Ishikawa (cell line): ENCODE data around the gene S100G.

Source experiments
- CEBPB ChIP-seq: IDR thresholded peaks from 2 replicates; pipeline ENCODE4 v1.6.1; 2012
- CREB1 ChIP-seq: IDR thresholded peaks from 2 replicates; pipeline ENCODE4 v1.6.1; 2012; ENCODE audit warnings: low read depth
- EGR1 ChIP-seq: IDR thresholded peaks from 2 replicates; pipeline ENCODE4 v1.6.1; 2012
- EP300 ChIP-seq: IDR thresholded peaks from 2 replicates; pipeline ENCODE4 v1.6.1; 2012; ENCODE audit warnings: borderline replicate concordance
- FOXM1 ChIP-seq: IDR thresholded peaks from 2 replicates; pipeline ENCODE4 v1.6.1; 2012; ENCODE audit warnings: low read depth, borderline replicate concordance
- NFIC ChIP-seq: IDR thresholded peaks from 2 replicates; pipeline ENCODE4 v1.6.1; 2012
- RAD21 ChIP-seq: IDR thresholded peaks from 2 replicates; pipeline ENCODE4 v1.6.1; 2012; ENCODE audit warnings: low read depth
- TAF1 ChIP-seq: IDR thresholded peaks from 2 replicates; pipeline ENCODE4 v1.6.1; 2012; ENCODE audit warnings: low read depth, mild to moderate bottlenecking
- TCF12 ChIP-seq: IDR thresholded peaks from 2 replicates; pipeline ENCODE4 v1.6.1; 2012; ENCODE audit warnings: low read depth
- TEAD4 ChIP-seq: IDR thresholded peaks from 2 replicates; pipeline ENCODE4 v1.6.1; 2012
- YY1 ChIP-seq: IDR thresholded peaks from 2 replicates; pipeline ENCODE4 v1.6.1; 2012; ENCODE audit warnings: low read depth
- ZBTB7A ChIP-seq: IDR thresholded peaks from 2 replicates; pipeline ENCODE4 v1.6.1; 2012; ENCODE audit warnings: low read depth
- TF ChIP-seq, protein P1 (sequence below): IDR thresholded peaks from 2 replicates; pipeline ENCODE4 v1.6.1; 2012; ENCODE audit warnings: low read depth, mild to moderate bottlenecking
- TF ChIP-seq, protein P2 (sequence below): IDR thresholded peaks from 2 replicates; pipeline ENCODE4 v1.6.1; 2012
- TF ChIP-seq, protein P3 (sequence below): IDR thresholded peaks from 2 replicates; pipeline ENCODE4 v1.6.1; 2012

The S100G gene

DNA sequence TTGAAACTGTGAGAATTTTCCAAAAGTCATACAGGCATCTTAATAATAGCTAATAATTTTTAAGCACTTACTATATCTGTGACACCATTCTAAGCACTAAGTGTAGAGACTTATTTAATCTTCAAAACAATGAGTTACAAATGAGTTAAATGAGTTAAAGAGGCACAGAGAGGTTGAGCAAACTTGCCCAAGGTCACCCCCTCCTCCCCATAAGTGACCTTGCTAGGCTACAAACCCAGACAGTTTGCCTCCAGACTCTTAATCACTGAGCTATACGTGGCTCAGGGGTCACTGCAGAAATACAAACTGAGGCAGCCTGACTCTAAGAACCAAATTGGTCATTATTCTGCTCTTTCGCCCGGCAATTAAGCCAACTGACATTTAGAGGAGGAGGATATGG is 47.0 kb downstream of the S100G start:
- TF ChIP-seq, protein P1, sequence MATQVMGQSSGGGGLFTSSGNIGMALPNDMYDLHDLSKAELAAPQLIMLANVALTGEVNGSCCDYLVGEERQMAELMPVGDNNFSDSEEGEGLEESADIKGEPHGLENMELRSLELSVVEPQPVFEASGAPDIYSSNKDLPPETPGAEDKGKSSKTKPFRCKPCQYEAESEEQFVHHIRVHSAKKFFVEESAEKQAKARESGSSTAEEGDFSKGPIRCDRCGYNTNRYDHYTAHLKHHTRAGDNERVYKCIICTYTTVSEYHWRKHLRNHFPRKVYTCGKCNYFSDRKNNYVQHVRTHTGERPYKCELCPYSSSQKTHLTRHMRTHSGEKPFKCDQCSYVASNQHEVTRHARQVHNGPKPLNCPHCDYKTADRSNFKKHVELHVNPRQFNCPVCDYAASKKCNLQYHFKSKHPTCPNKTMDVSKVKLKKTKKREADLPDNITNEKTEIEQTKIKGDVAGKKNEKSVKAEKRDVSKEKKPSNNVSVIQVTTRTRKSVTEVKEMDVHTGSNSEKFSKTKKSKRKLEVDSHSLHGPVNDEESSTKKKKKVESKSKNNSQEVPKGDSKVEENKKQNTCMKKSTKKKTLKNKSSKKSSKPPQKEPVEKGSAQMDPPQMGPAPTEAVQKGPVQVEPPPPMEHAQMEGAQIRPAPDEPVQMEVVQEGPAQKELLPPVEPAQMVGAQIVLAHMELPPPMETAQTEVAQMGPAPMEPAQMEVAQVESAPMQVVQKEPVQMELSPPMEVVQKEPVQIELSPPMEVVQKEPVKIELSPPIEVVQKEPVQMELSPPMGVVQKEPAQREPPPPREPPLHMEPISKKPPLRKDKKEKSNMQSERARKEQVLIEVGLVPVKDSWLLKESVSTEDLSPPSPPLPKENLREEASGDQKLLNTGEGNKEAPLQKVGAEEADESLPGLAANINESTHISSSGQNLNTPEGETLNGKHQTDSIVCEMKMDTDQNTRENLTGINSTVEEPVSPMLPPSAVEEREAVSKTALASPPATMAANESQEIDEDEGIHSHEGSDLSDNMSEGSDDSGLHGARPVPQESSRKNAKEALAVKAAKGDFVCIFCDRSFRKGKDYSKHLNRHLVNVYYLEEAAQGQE, result no peak
- no peak for TF ChIP-seq CREB1
- TF ChIP-seq EP300, result no peak
- TF ChIP-seq CEBPB, result no peak
- TF ChIP-seq EGR1, result no peak
- no peak for TF ChIP-seq TEAD4
- no peak for TF ChIP-seq TAF1

DNA sequence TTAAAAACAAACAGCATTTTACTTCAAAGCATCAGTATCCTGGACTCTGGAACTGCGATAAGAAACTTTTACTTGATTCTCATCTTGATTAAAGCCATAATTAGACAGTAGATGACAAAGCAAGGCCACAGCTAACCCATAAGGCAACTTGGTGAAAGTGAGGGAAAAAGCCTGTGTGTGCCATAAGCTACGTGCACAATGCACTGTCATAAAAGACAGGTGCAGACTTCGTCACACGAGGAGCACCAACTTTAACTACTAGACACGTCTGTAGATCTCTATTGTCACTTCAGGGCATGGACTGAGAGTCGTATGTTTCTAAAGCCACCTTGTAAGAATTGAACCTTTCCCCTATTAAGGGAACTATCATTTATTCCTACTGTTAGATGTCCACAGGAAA is 49.4 kb downstream of the S100G start:
- TF ChIP-seq EP300 (no peak), ZBTB7A (no peak), TAF1 (no peak), TEAD4 (no peak)
- TF ChIP-seq, protein P2, sequence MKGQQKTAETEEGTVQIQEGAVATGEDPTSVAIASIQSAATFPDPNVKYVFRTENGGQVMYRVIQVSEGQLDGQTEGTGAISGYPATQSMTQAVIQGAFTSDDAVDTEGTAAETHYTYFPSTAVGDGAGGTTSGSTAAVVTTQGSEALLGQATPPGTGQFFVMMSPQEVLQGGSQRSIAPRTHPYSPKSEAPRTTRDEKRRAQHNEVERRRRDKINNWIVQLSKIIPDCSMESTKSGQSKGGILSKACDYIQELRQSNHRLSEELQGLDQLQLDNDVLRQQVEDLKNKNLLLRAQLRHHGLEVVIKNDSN, result no peak

- TF ChIP-seq RAD21 (no peak), TAF1 (no peak), YY1 (no peak), TCF12 (no peak), EP300 (no peak), TEAD4 (no peak), ZBTB7A (no peak), NFIC (no peak)
- TF ChIP-seq, protein P2, result no peak
- TF ChIP-seq, protein P3, sequence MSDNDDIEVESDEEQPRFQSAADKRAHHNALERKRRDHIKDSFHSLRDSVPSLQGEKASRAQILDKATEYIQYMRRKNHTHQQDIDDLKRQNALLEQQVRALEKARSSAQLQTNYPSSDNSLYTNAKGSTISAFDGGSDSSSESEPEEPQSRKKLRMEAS, result no peak
- TF ChIP-seq, protein P1, result no peak
Observed at GRCh38 chrX:16700734-16701133, 50.8 kb downstream of the S100G start.

DNA sequence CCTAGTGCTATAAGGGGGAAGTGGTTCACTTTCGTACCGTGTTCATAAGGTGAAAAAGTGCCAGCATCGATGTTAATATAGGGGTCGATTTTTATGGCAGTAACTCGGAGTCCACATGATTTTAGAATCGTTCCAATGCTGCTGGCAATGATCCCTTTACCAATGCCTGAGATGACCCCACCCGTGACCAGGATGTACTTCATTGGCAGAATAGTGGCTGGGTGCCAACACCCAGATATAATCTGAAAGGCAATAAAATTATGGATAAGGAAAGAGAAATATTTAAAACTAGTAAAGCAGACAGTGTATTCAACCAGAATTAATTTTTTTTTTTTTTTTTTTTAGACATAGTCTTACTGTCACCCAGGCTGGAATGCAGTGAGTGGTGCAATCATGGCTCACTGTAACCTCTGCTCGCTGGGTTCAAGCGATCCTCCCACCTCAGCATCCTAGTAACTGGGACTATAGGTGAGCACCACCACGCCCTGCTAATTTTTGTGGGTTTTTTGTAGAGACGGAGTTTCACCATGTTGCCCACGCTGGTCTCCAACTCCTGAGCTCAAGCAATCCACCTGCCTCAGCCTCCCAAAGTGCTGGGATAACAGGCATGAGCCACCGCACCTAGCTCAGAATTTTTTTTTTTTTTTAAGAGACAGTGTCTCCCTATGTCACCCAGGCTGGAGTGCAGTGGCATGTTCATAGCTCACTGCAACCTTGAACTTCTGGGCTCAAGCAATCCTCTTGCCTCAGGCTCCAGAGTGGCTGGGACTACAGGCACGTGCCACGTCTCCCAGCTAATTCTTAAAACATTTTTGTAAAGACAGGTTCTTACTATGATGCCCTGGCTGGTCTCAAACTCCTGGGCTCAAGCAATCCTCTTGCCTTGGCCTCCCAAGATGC is 53.0 kb downstream of the S100G start:
- TF ChIP-seq TEAD4 (no peak), YY1 (no peak), TAF1 (no peak), CREB1 (no peak), ZBTB7A (no peak), NFIC (no peak), TCF12 (no peak), RAD21 (no peak), EGR1 (no peak), EP300 (no peak), CEBPB (no peak), FOXM1 (no peak)
- TF ChIP-seq, protein P3, result no peak
- TF ChIP-seq, protein P1, result no peak
